A673 (cell line): ENCODE data around the gene LRRC25. TPM values are rescaled to one million over a fixed set of nuclear protein-coding genes. Genes with fewer than 3 reads are reported as not detected.

Experiments used
- BruUV-seq: library from RNA; stranded (reverse); fragments of 400-500 nt; replicated peaks from 2 replicates; lab custom pipeline; 2021; lab: Mats Ljungman, UMichigan
- CTCF ChIA-PET: fragments of 300-600 bp; sonication (Branson Sonifier 250); formaldehyde crosslinking; loops from one replicate; lab custom pipeline; 2022; ENCODE audit warnings: antibody characterized with exemption; lab: Charles Lee
- POLR2A ChIA-PET: fragments of 300-600 bp; sonication (Branson Sonifier 250); formaldehyde crosslinking; loops from one replicate; lab custom pipeline; 2022; ENCODE audit warnings: antibody characterized with exemption; ENCODE audit not compliant: low non-redundant PET; lab: Charles Lee
- DNase-seq: peaks from one replicate; pipeline ENCODE4 v3.0.0-alpha.2; 2015; ENCODE audit warnings: low spot score
- H3K27ac ChIP-seq: fragments of 200-600 bp; sonication (generic); 2 replicates; pipeline ENCODE4 v1.5.1; 2016; ENCODE audit warnings: mixed run types, low read depth, mild to moderate bottlenecking, mixed read lengths, antibody characterized with exemption, low read length; ENCODE audit not compliant: poor library complexity, severe bottlenecking
- H3K27me3 ChIP-seq: fragments of 200-600 bp; sonication (generic); replicated peaks from 2 replicates; pipeline ENCODE4 v1.6.1; 2017; ENCODE audit warnings: mixed run types, low read depth, mild to moderate bottlenecking, mixed read lengths, antibody characterized with exemption, low read length; ENCODE audit not compliant: insufficient read depth, poor library complexity
- H3K36me3 ChIP-seq: fragments of 200-600 bp; sonication (generic); 2 replicates; pipeline ENCODE4 v1.6.1; 2016; ENCODE audit warnings: mixed run types, mild to moderate bottlenecking, mixed read lengths, antibody characterized with exemption, low read length; ENCODE audit not compliant: insufficient read depth, poor library complexity, severe bottlenecking
- H3K4me1 ChIP-seq: fragments of 200-600 bp; sonication (generic); 2 replicates; pipeline ENCODE4 v1.6.1; 2017; ENCODE audit warnings: mixed run types, mild to moderate bottlenecking, mixed read lengths, antibody characterized with exemption, low read length; ENCODE audit not compliant: insufficient read depth, poor library complexity, severe bottlenecking
- H3K4me3 ChIP-seq: fragments of 200-600 bp; sonication (generic); 2 replicates; pipeline ENCODE4 v1.5.1; 2016; ENCODE audit warnings: low read depth, mixed run types, mild to moderate bottlenecking, mixed read lengths, low read length; ENCODE audit not compliant: poor library complexity, severe bottlenecking
- H3K9me3 ChIP-seq: fragments of 200-600 bp; sonication (generic); 2 replicates; pipeline ENCODE4 v1.6.1; 2016; ENCODE audit warnings: mixed run types, low read depth, mild to moderate bottlenecking, mixed read lengths, antibody characterized with exemption, low read length; ENCODE audit not compliant: poor library complexity, severe bottlenecking
- CTCF ChIP-seq: fragments of 300-800, 200-600 bp; sonication (generic); conservative IDR thresholded peaks from 2 replicates; pipeline ENCODE4 v1.5.1; 2017; ENCODE audit warnings: low read depth, mild to moderate bottlenecking, antibody characterized with exemption, low read length, moderate library complexity, mixed read lengths
- EZH2 ChIP-seq: fragments of 200-600 bp; sonication (generic); IDR thresholded peaks from 2 replicates; pipeline ENCODE4 v1.6.1; 2017; ENCODE audit warnings: borderline replicate concordance, low read depth, mild to moderate bottlenecking, mixed read lengths, antibody characterized with exemption, low read length; ENCODE audit not compliant: poor library complexity, severe bottlenecking
- intact Hi-C: fragments of 100-400 bp; cut with micrococcal nuclease; formaldehyde crosslinking; loops from one replicate; pipeline ENCODE4 v1.10.0; 2022; ENCODE audit not compliant: unreplicated experiment
- total RNA-seq: library from RNA; stranded (reverse); gene quantifications from 2 replicates; pipeline ENCODE4 v1.2.3, GENCODE V29; 2021

The LRRC25 gene
- total RNA-seq, 1 experiment from 2014 or later: not detected

- peak; percentile 86 for DNase-seq
- ChIA-PET CTCF (no interaction called here), POLR2A (no interaction called here)
- H3K27ac ChIP-seq: peak overlapping the region; percentile 89
- intact Hi-C loops: no loop called here
- H3K4me3 ChIP-seq: no peak overlapping the region
- H3K27me3 ChIP-seq: no peaks in the 10 kb centered on the region
- BruUV-seq: TSS peak; percentile 80
- no peak for TF ChIP-seq CTCF
- no peak for TF ChIP-seq EZH2
- H3K4me1 ChIP-seq: peaks cover 25% of the 10 kb centered on the region
- no peaks in the 10 kb centered on the region for H3K36me3 ChIP-seq
- no peaks in the 10 kb centered on the region for H3K9me3 ChIP-seq
Measured at GRCh38 chr19:18373892-18374629, 23.4 kb downstream of the LRRC25 start.

DNA sequence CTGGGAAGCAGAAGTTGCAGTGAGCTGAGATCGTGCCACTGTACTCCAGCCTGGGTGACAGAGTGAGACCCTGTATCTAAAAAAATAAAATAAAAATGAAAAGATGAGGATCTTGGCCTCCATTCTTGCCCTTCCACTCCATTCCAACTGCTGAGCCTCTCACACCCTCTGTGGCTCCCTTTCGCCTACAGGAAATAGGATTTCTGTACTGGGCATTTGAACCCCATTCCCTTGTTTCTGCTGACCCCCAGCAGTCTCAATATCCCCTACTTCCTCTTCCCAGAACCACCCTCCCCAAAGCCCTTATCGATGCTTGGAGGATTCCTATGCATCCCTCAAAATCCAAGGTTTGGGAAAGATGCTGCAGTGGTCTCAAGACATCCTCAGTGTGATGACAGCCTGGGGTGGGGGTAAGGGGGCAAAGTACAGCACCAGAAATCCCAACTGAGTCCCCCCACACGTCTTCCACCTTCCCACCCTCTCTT lies 24.0 kb downstream of the LRRC25 start:
- DNase-seq: no peak
- ChIA-PET POLR2A (no interaction called here), CTCF (no interaction called here)
- BruUV-seq: no TSS peak
- Histone ChIP-seq H3K27ac (peak overlapping the region; percentile 89), H3K9me3 (no peaks in the 10 kb centered on the region), H3K27me3 (no peaks in the 10 kb centered on the region), H3K36me3 (no peaks in the 10 kb centered on the region), H3K4me1 (peaks cover 30% of the 10 kb centered on the region), H3K4me3 (no peak overlapping the region)
- intact Hi-C loops: no loop called here
- no peak for TF ChIP-seq CTCF
- TF ChIP-seq EZH2: no peak

DNA sequence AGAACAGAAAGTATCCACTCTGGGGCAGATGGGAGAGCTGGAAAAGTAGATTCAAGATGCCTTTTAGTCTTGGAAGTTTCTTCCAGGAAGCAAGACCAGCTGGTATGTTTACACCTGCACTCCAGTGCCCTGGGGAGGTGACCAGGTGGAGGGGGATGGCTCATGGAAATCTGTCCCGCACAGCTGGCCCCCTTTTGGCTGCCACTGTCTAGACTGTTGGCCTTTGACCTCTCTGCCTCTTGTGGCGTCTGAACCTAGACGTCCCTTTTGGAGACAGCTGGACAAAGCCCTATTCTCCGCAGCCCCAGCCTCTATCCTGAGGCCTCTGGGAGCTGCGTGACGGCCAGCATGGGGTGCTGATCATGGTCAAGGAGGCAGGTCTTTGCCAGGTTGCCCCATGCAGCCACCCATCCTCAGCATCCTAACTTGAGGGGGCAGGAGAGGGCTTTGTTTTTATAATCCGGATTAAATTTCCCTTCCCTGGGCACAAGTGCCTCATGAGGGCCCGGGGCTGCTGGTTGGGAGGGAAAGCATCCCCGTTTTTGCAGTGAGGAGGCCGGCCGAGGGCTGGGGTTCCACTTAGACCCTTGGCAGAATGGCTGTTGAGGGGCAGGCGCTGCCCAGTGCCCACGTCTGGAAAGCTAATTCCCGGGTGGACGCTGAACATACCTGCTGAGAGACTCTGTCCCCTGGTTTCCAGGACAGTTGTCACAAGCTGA lies 28.8 kb downstream of the LRRC25 start:
- Histone ChIP-seq H3K4me3 (no peak overlapping the region), H3K27ac (peak overlapping the region; percentile 77), H3K4me1 (peaks cover 33% of the 10 kb centered on the region), H3K36me3 (no peaks in the 10 kb centered on the region), H3K27me3 (no peaks in the 10 kb centered on the region), H3K9me3 (no peaks in the 10 kb centered on the region)
- ChIA-PET CTCF (no interaction called here), POLR2A (no interaction called here)
- no TSS peak for BruUV-seq
- TF ChIP-seq EZH2 (no peak), CTCF (no peak)
- intact Hi-C loops: no loop called here
- no peak for DNase-seq
